ENCODE measurements around the gene GABRA5.

GRCh38 chr15:26882112-26882511 lies 15.2 kb downstream of the GABRA5 start:
- no peak for TF ChIP-seq CTCF (IDR thresholded peaks at IDR 0.05)
- TF ChIP-seq POLR2A (IDR thresholded peaks at IDR 0.05): no peak
- TF ChIP-seq EP300 (IDR thresholded peaks at IDR 0.05): no peak
